A204.1 (cell line): ENCODE data around the gene MRPL39.

Experiments
- FAIRE-seq: peaks from 2 replicates; lab custom pipeline; 2012; peaks lifted over from hg19 to GRCh38; lab: Jason Lieb, UNC

Gene MRPL39

GRCh38 chr21:25567472-25567871 is 39.8 kb downstream of the MRPL39 start:
- FAIRE-seq: no peak

DNA sequence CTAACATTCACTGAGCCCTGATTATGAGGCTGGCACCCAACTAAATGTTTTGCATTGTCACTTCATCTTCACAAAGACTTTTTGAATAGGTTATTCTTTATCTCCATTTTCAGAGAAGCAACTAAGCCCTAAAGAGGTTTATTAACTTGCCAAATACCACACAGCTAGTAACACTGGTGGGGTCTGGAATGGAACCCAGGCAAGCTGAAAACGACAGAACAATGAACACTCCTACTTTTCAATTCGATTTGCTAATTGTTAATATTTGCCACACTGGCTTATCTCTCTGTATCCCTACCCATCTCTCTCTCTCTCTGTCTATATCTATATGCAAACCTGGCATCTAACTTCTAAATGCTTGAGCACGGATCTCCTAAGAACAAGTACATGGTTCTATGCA is 40.6 kb downstream of the MRPL39 start:
- no peak for FAIRE-seq

DNA sequence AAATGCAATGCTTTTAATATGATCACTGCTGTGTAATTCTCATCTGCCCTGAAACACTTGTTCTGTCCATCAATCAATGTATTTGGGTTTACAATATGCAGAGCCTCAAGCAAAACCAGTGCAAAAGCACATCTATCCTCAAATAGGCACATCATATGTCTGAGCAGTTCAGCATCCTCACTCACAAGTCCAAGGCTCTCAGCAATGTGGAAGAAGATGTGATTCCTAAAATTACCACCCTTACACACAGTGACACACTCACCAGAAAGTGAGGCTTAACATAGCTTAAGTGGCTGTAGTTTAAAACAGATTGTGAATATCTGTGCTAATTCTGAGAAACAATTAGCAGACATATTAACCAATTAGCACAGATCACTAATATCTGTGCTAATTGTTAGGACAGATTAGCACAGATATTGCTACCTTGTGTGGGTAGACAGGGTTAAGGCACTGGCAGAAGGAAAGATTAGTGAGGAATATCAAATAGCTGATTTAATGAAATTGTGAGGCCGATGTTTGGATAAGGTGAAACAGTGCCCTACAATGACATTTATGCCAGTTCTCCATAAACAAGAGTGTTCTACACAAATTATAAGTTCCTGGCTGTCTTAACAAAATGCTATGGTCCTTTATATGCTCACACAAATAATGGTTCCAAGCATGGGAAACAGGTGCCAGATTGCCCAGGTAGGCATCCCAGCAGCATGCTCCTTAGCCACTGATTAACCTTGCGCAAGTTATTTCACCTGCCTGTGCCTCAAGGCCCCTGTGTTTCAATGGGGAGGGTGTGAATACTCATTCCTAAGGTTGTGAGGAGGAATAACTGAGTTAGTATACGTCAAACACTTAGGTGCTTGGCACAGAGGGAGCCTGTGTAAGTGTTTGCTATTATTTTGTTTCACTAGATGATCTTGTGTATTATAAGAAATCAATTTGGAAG is 41.7 kb downstream of the MRPL39 start:
- no peak for FAIRE-seq

DNA sequence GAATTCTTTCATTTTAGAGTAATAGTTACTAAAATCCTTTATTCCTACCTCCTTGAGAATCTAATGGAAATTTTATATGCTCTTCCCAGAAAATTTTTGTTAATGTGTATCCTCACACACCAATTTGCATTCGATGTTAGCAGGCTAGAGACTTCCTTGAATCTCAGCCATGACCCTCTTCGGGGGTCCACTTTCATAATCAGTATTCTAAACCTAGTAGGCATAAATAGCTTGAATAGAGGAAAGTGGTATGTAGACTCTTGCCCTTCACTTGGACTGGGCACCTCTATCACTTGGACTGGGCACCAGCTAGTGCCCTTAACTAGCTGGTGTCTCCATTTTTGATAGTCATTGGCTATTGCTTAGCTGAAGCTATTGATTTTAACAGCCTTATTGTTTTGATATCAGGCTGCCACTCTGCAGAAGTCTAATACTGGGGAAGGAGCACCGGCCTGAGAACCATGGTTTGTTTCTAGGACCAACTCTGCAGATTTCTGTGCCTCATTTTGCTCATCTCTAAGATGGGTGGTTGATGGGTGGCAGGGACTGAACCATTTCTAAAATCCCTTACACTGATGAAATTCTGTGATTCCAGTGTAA is 42.8 kb downstream of the MRPL39 start:
- FAIRE-seq: no peak

- no peak for FAIRE-seq
Observed at GRCh38 chr21:25563361-25564116, 43.7 kb downstream of the MRPL39 start.

GRCh38 chr21:25562660-25563059 is 44.6 kb downstream of the MRPL39 start:
- FAIRE-seq: no peak

GRCh38 chr21:25561668-25562641 is 45.3 kb downstream of the MRPL39 start:
- FAIRE-seq: no peak

- no peak for FAIRE-seq
Observed at GRCh38 chr21:25560891-25561290, 46.4 kb downstream of the MRPL39 start.

- FAIRE-seq: no peak
Observed at GRCh38 chr21:25560271-25560685, 47.0 kb downstream of the MRPL39 start.

GRCh38 chr21:25559746-25560145 is 47.5 kb downstream of the MRPL39 start:
- no peak for FAIRE-seq

DNA sequence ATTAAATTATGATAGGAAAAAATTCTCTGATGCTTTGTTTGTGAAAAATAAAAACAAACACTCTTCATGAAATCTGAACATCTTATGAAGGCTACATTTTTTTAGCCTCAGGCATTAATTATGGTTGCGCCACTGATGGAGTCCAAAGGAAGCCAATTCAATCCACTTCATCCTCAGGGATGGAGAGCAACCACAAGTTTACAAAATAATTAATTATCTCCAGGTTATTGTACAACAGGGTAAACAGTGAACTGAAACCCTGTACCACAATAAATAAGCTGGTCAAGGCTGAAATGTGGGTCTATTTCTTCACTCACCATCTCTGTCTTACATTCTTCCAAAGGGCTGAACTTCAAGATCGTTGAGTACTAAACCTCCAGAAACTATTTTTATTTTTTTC is 49.2 kb downstream of the MRPL39 start:
- no peak for FAIRE-seq

GRCh38 chr21:25557180-25557579 is 50.1 kb downstream of the MRPL39 start:
- no peak for FAIRE-seq

- no peak for FAIRE-seq
Observed at GRCh38 chr21:25556091-25556490, 51.2 kb downstream of the MRPL39 start.

DNA sequence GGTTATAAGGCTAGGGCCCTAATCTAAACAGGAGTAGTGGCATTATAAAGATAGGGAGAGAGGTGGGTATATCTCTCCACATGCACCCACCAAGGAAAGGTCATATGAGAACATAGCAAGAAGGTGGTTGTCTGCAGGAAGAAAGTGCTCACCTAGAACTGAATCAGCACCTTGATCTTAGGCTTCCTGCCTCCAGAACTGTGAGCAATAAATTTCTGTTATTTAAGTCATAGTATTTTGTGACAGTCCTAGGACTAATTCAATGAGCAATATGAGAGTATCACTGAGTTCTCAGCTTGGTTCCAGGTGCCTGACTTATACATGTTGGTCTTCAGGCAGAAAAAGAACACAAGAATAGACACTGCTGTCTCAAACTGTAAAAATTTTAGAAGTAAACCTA is 51.8 kb downstream of the MRPL39 start:
- FAIRE-seq: no peak

GRCh38 chr21:25552856-25553255 is 54.4 kb downstream of the MRPL39 start:
- FAIRE-seq: no peak

DNA sequence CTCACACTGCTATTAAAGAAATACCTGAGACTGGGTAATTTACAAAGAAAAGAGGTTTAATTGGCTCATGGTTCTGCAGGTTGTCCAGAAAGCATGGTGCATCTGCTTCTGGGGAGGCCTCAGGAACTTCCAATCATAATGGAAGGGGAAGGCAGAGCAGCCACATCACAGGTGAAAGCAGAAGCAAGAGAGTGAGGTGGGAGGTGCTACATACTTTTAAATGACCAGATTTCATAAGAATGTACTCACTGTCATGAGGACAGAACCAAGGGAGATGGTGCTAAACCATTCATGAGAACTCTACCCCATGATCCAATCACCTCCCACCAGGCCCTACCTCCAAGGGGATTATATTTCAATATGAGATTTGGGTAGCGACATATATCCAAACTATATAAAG is 55.7 kb downstream of the MRPL39 start:
- FAIRE-seq: no peak

DNA sequence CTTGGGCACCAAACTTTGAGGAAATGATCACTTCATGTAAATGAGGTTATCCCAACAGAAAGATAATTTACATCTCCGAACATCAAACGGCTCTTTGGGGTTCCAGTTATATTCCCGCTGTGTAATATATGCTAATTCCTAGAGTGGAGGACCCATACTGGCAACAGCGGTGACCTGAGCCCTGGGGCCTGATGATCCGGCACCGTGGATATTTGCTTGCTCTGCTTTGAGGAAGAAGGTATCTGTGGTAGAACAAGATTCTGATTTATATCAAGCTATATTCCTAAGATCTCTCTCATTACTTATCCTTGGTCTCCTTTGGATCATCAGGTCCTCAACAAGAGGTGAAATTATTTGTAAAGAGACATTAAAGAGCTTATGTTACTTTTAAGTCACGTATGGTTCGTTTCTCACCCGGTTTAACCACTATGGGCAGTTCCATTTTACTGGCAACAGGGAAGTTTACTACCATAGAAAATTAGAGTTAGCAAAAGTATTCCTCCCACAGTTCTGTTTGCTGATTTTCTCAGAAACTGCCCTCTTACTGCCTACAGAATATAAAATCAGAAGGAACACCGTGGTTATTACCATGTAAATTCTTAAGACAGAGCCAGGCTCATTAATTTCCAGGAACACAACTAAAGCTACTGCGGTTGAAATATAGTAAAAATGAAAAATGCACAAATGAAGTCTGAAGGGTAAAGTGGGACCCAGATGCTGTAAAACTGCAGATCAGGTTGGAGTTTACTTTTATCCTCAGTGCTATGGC is 56.7 kb downstream of the MRPL39 start:
- FAIRE-seq: no peak

GRCh38 chr21:25541042-25541441 is 66.2 kb downstream of the MRPL39 start:
- no peak for FAIRE-seq

DNA sequence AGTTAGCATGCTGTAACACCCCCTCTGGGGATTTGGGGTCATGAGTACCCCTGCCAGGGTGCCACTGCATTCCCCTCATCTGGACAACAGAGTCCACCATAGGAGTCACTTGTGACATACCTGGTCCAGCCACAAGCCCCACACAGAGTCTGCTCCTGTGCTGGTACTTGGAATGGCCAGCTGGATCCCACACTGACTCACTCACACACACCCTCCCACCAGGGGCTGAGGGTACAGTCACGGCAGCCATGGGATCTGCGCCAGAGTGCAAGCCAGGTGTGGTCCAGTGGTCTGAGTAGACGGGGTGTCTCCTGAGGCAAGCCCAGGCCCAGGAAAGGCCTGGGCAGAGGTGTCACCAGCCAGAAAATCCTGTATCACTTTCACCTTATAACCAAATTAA is 67.7 kb downstream of the MRPL39 start:
- no peak for FAIRE-seq

DNA sequence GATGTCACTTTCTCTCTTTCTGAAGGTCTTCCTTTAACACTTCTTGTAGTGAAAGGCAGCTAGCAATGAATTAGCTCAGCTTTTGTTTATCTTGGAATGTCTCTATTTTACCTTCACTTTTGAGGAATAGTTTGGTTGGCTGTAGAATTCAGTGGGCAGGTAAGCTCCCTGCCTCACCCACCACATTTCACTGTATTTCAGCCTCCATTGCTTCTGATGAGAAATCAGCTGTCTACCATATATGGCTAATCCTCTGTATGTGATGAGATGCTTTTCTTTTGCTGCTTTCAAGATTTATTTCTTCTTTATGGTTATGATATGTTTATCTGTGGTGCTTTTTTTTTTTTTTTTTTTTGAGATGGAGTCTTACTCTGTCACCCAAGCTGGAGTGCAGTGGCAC is 70.1 kb downstream of the MRPL39 start:
- no peak for FAIRE-seq

DNA sequence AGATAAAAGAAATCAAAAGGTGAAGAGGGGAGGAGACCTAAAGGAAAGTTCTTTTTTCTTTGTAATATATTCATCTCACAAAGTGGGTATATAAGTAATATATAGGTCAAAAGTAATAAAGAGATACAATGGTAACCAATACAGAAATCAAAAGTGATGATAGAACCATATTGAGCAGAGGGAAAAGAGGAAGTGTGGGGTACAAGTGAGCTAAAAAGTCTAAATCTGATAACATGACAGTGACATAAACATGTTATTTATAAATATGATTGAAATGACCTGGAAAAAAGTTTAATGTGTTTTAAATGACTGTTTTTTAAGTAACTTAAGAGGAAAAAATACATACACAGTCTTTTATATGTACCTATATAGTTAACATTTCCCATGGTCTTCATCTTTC is 70.5 kb downstream of the MRPL39 start:
- FAIRE-seq: no peak
